Activated CD8-positive, alpha-beta memory T cell treated with anti-CD3 and anti-CD28 coated beads, Interleukin-2, amount 50 U/mL, for 24 hours (primary cell): Measurements from ENCODE around the gene METAP2.

ENCODE experiments used
- DNase-seq: peaks from one replicate; pipeline ENCODE4 v3.0.0-alpha.2; 2020; ENCODE audit errors: extremely low read depth

The METAP2 gene

GRCh38 chr12:95549392-95550084 is 75.6 kb downstream of the METAP2 start:
- no peak for DNase-seq

GRCh38 chr12:95551305-95551704 is 77.4 kb downstream of the METAP2 start, which contains the start of gene USP44:
TSS of gene USP44 (minus strand) at chr12:95551476. CDS start at chr12:95534256, 17,220 bp downstream.
- DNase-seq = no peak

GRCh38 chr12:95551913-95552516 is 78.1 kb downstream of the METAP2 start:
- no peak for DNase-seq

- no peak for DNase-seq
Observed at GRCh38 chr12:95553197-95553943, 79.4 kb downstream of the METAP2 start.

GRCh38 chr12:95554532-95555071 is 80.7 kb downstream of the METAP2 start:
- no peak for DNase-seq

GRCh38 chr12:95557625-95558024 is 83.7 kb downstream of the METAP2 start:
- DNase-seq = no peak
